Measurements from ENCODE around the gene EI24.
"Not testable (repeated sequence)": the region's sequence is repeated elsewhere in the genome, so short reads cannot be mapped to it uniquely, and the experiment has no call there.

- TF ChIP-seq CTCF (IDR thresholded peaks at IDR 0.05; ENCODE audit: low read depth, low read length); EZH2phosphoT487 (IDR thresholded peaks at IDR 0.05; ENCODE audit: low read depth): not testable (repeated sequence)
Observed at GRCh38 chr11:125577181-125577580, 7.9 kb downstream of the EI24 start.
